ENCODE measurements around the gene EFCAB6.

EFCAB6 gene

GRCh38 chr22:43634316-43634715, 177.8 kb downstream of the EFCAB6 start:
- no peak for DNase-seq (ENCODE audit: low read depth)

- DNase-seq (ENCODE audit: low read depth) = no peak
Observed at GRCh38 chr22:43633631-43634285, 178.3 kb downstream of the EFCAB6 start.

- DNase-seq (ENCODE audit: low read depth) = no peak
Observed at GRCh38 chr22:43631846-43632245, 180.3 kb downstream of the EFCAB6 start.

GRCh38 chr22:43631201-43631600, 180.9 kb downstream of the EFCAB6 start:
- no peak for DNase-seq (ENCODE audit: low read depth)

GRCh38 chr22:43630451-43630850, 181.7 kb downstream of the EFCAB6 start:
- no peak for DNase-seq (ENCODE audit: low read depth)

GRCh38 chr22:43628250-43628649, 183.9 kb downstream of the EFCAB6 start:
- no peak for DNase-seq (ENCODE audit: low read depth)

- no peak for DNase-seq (ENCODE audit: low read depth)
Observed at GRCh38 chr22:43627485-43628213, 184.5 kb downstream of the EFCAB6 start.

- no peak for DNase-seq (ENCODE audit: low read depth)
Observed at GRCh38 chr22:43625242-43625641, 186.9 kb downstream of the EFCAB6 start.

- DNase-seq (ENCODE audit: low read depth) = no peak
Observed at GRCh38 chr22:43624144-43624998, 187.7 kb downstream of the EFCAB6 start.

GRCh38 chr22:43622886-43623285, 189.2 kb downstream of the EFCAB6 start:
- DNase-seq (ENCODE audit: low read depth) = no peak

GRCh38 chr22:43620197-43620596, 191.9 kb downstream of the EFCAB6 start:
- no peak for DNase-seq (ENCODE audit: low read depth)

- no peak for DNase-seq (ENCODE audit: low read depth)
Observed at GRCh38 chr22:43618517-43618916, 193.6 kb downstream of the EFCAB6 start.

- DNase-seq (ENCODE audit: low read depth) = no peak
Observed at GRCh38 chr22:43616645-43617044, 195.5 kb downstream of the EFCAB6 start.

GRCh38 chr22:43600265-43600664, 211.8 kb downstream of the EFCAB6 start:
- no peak for DNase-seq (ENCODE audit: low read depth)

- DNase-seq (ENCODE audit: low read depth) = no peak
Observed at GRCh38 chr22:43592476-43592875, 219.6 kb downstream of the EFCAB6 start.

GRCh38 chr22:43591380-43591779, 220.7 kb downstream of the EFCAB6 start:
- DNase-seq (ENCODE audit: low read depth) = no peak

GRCh38 chr22:43587574-43587973, 224.5 kb downstream of the EFCAB6 start:
- DNase-seq (ENCODE audit: low read depth) = no peak

- DNase-seq (ENCODE audit: low read depth) = no peak
Observed at GRCh38 chr22:43583501-43583900, 228.6 kb downstream of the EFCAB6 start.

- DNase-seq (ENCODE audit: low read depth) = no peak
Observed at GRCh38 chr22:43582394-43582793, 229.7 kb downstream of the EFCAB6 start.

- DNase-seq (ENCODE audit: low read depth) = no peak
Observed at GRCh38 chr22:43580271-43580750, 231.8 kb downstream of the EFCAB6 start.

- DNase-seq (ENCODE audit: low read depth) = no peak
Observed at GRCh38 chr22:43574738-43575137, 237.4 kb downstream of the EFCAB6 start.

- no peak for DNase-seq (ENCODE audit: low read depth)
Observed at GRCh38 chr22:43572710-43573109, 239.4 kb downstream of the EFCAB6 start.

- no peak for DNase-seq (ENCODE audit: low read depth)
Observed at GRCh38 chr22:43571181-43571580, 240.9 kb downstream of the EFCAB6 start.

Measured in fibroblast of the conjunctiva (primary cell).